Retinal pigment epithelial cell (primary cell): ENCODE data around the gene GRAMD1A.
"Not testable (repeated sequence)": the region's sequence is repeated elsewhere in the genome, so short reads cannot be mapped to it uniquely, and the experiment has no call there.

Source experiments
- DNase-seq: peaks from one replicate; pipeline ENCODE4 v3.0.0-alpha.2; 2010; ENCODE audit warnings: low read depth
- H3K4me3 ChIP-seq: 2 replicates; pipeline ENCODE4 v1.5.1; 2011; ENCODE audit warnings: mild to moderate bottlenecking, low read length, control low read depth, moderate library complexity
- TF ChIP-seq, protein P1 (sequence below): conservative IDR thresholded peaks from 2 replicates; pipeline ENCODE4 v1.5.1; 2011; ENCODE audit warnings: low read depth, low read length, control low read depth, inconsistent platforms

GRAMD1A gene

DNA sequence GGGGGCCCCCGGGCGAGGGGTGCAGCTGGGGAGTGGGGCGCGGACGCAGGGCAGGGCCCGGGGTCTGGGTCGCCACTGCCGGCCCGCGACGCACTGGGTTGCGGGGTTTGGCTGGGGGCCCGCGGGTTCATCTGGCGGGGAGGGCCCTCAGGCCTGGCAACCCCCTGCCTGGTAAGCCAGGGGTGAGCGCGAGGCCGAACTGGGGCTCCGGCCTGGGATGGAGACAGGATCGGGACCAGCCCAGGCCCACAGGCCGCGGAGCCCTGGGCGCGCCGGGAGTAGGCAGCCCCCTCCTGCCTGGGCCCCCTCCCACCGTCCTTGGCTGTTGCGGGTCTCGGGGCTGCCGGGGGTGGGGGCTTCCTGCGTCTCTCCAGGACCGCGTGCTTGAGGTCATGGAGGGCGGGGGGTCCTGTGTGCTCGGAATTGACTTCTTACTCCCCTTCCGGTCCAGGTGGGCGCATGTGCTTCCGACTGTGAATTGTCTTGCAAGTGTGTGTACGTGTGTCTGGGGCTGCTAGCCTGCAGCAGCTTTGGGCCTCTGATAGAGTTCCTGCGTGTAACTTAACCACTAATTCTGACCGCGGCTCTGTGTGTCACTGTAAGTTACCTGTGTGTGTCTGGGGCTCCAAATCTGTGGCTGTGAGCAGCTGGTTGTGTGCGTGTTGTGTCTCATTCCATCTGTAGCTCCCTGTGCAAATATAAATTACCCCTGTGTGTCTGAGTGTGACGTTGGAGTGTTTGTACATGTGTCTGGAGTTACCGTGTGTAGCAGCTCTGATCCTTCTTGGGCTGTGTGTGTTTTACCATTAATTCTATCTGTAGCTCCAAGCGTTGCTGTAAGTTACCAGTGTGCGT is 751 bp downstream of the GRAMD1A start:
- no peak for DNase-seq
- H3K4me3 ChIP-seq = peak overlapping the region; percentile 75
- TF ChIP-seq, protein P1, sequence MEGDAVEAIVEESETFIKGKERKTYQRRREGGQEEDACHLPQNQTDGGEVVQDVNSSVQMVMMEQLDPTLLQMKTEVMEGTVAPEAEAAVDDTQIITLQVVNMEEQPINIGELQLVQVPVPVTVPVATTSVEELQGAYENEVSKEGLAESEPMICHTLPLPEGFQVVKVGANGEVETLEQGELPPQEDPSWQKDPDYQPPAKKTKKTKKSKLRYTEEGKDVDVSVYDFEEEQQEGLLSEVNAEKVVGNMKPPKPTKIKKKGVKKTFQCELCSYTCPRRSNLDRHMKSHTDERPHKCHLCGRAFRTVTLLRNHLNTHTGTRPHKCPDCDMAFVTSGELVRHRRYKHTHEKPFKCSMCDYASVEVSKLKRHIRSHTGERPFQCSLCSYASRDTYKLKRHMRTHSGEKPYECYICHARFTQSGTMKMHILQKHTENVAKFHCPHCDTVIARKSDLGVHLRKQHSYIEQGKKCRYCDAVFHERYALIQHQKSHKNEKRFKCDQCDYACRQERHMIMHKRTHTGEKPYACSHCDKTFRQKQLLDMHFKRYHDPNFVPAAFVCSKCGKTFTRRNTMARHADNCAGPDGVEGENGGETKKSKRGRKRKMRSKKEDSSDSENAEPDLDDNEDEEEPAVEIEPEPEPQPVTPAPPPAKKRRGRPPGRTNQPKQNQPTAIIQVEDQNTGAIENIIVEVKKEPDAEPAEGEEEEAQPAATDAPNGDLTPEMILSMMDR = no peak

DNA sequence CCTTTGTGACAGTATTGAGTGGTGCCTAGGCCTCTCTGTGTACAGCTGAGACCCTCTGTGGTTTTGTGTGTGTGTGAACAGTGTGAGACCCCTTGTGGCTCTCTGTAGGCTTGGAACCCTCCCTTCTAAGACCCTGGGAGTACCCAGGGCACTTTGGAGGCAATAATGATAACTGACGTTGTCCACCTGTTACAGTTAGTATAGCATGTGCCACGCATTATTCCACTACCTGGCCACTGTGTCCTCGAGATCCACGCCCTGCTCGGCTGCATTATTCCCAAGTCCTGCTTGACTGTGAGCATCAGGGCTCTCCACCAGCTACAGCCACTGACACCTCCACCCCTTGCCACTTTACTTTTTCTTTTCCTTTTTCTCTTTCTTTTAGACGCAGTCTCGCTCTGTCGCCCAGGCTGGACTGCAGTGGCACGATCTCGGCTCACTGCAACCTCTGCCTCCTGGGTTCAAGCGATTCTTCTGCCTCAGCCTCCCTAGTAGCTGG is 2.0 kb downstream of the GRAMD1A start:
- TF ChIP-seq, protein P1 = no peak
- no peak overlapping the region for H3K4me3 ChIP-seq
- no peak for DNase-seq

DNA sequence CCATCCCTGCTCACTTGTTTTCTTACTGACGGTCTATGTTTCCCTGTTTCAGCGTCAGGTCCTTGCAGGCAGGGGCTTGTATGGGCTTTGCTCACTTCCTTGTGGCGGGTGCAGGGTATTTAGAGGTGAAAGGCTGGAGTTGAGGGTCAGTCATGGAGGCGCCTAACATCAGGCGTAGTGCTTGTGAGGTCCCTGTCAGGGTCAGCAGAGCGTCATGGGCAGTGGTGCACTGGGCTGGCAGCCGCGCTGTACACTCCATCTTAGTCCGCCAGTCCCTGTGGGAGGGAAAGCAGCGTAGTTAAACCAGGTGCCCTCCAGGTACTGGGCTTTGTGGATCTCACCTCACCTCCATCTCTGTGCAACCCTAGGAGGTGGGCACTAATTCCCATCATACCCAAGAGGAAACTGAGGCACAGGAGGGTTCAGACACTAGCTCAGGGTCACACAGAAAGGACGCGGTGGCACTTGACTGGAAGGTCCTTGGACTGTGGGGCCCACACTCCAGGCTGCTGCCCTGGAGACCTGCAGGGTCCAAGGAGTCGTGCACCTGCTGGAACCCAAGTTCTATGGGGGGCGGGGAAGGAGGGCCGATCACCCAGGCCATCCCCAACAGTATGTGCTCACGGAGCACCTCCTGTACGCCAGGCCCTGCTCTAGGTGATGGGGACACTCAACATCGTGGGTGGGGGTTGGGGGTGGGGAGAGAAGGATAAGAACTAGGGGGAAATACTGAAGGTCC is 4.6 kb downstream of the GRAMD1A start:
- TF ChIP-seq, protein P1 = no peak
- DNase-seq = no peak
- no peak overlapping the region for H3K4me3 ChIP-seq

- no peak for DNase-seq
- TF ChIP-seq, protein P1 = no peak
- no peak overlapping the region for H3K4me3 ChIP-seq
Measured at GRCh38 chr19:35005256-35005977, 5.3 kb downstream of the GRAMD1A start.

DNA sequence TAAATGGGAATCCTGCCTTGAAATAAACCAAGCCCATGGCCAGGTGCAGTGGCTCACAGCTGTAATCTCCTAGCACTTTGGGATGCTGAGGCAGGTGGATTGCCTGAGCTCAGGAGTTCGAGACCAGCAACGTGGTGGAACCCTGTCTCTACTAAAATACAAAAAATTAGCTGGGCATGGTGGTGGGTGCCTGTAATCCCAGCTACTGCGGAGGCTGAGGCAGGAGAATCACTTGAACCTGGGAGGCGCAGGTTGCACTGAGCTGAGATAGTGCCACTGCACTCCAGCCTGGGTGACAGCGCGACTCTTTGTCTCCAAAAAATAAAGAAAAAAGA is 5.9 kb downstream of the GRAMD1A start:
- H3K4me3 ChIP-seq = not testable (repeated sequence)

GRCh38 chr19:35006342-35006998 is 6.3 kb downstream of the GRAMD1A start:
- DNase-seq = no peak
- no peak overlapping the region for H3K4me3 ChIP-seq
- TF ChIP-seq, protein P1 = no peak

More for the DNA sequence above, 5.9 kb downstream of the GRAMD1A start:
- DNase-seq = not testable (repeated sequence)

GRCh38 chr19:35006999-35007365 is 6.9 kb downstream of the GRAMD1A start:
- TF ChIP-seq, protein P1 = no peak
- no peak for DNase-seq
- H3K4me3 ChIP-seq = no peak overlapping the region

DNA sequence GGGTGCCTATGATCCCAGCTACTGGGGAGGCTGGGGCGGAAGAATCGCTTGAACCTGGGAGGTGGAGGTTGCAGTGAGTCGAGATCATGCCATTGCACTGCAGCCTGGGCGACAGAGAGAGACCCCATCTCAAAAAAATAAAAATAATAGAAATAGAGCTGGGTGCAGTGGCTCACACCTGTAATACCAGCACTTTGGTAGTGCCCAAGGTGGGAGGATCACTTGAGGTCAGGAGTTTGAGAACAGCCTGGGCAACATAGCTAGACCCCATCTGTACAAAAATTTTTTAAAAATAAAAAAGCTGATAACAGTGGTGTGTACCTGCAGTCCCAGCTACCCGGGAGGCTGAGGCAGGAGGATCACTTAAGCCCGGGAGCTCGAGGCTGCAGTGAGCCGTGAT is 7.3 kb downstream of the GRAMD1A start:
- not testable (repeated sequence) for DNase-seq, H3K4me3 ChIP-seq
